Measurements from ENCODE around the gene FOXJ1.
"Not testable (repeated sequence)": the region's sequence is repeated elsewhere in the genome, so short reads cannot be mapped to it uniquely, and the experiment has no call there.

Gene FOXJ1

GRCh38 chr17:76141212-76142038 lies at the start of gene FOXJ1:
TSS of gene FOXJ1 (minus strand) at chr17:76141245. CDS start at chr17:76140395, 850 bp downstream.
- peak; percentile 92 for DNase-seq

- no peak for DNase-seq
Measured at GRCh38 chr17:76189741-76190140, 48.7 kb upstream of the FOXJ1 start.

- no peak for DNase-seq
Measured at GRCh38 chr17:76189247-76189646, 48.2 kb upstream of the FOXJ1 start.

GRCh38 chr17:76188213-76189016 lies 47.4 kb upstream of the FOXJ1 start:
- DNase-seq, result no peak

GRCh38 chr17:76186774-76187173 lies 45.7 kb upstream of the FOXJ1 start:
- not testable (repeated sequence) for DNase-seq

- no peak for DNase-seq
Measured at GRCh38 chr17:76184290-76184689, 43.2 kb upstream of the FOXJ1 start.

GRCh38 chr17:76182016-76182764 lies 41.1 kb upstream of the FOXJ1 start:
- DNase-seq, result peak; percentile 96

- peak; percentile 48 for DNase-seq
Measured at GRCh38 chr17:76179496-76180467, 38.7 kb upstream of the FOXJ1 start.

GRCh38 chr17:76178124-76178523 lies 37.1 kb upstream of the FOXJ1 start:
- no peak for DNase-seq

GRCh38 chr17:76176701-76177574 lies 35.9 kb upstream of the FOXJ1 start:
- DNase-seq, result no peak

- DNase-seq, result no peak
Measured at GRCh38 chr17:76174037-76174436, 33.0 kb upstream of the FOXJ1 start.

- DNase-seq, result no peak
Measured at GRCh38 chr17:76173474-76173873, 32.4 kb upstream of the FOXJ1 start.

- DNase-seq, result no peak
Measured at GRCh38 chr17:76171706-76172105, 30.7 kb upstream of the FOXJ1 start.

- DNase-seq, result no peak
Measured at GRCh38 chr17:76170114-76170513, 29.1 kb upstream of the FOXJ1 start.

- DNase-seq, result no peak
Measured at GRCh38 chr17:76166906-76167305, 25.9 kb upstream of the FOXJ1 start.

- peak; percentile 56 for DNase-seq
Measured at GRCh38 chr17:76166168-76166567, 25.1 kb upstream of the FOXJ1 start.

- no peak for DNase-seq
Measured at GRCh38 chr17:76164331-76164730, 23.3 kb upstream of the FOXJ1 start.

- no peak for DNase-seq
Measured at GRCh38 chr17:76163919-76164318, 22.9 kb upstream of the FOXJ1 start.

GRCh38 chr17:76161619-76162266 lies 20.7 kb upstream of the FOXJ1 start:
- DNase-seq, result no peak

- DNase-seq, result no peak
Measured at GRCh38 chr17:76160896-76161528, 20.0 kb upstream of the FOXJ1 start.
